Endothelial cell (in vitro differentiated cells): ENCODE results near the gene ABCB4. TPM values are rescaled to one million over a fixed set of nuclear protein-coding genes. Genes with fewer than 3 reads are reported as not detected.

Experiments
- DNase-seq: peaks from one replicate; pipeline ENCODE4 v3.0.0; 2021; ENCODE audit warnings: low spot score
- H3K27ac Mint-ChIP-seq: one replicate; pipeline ENCODE4 v1.8.0; 2021; ENCODE audit warnings: mixed read lengths, inconsistent platforms; ENCODE audit not compliant: unreplicated experiment
- H3K27me3 Mint-ChIP-seq: one replicate; pipeline ENCODE4 v1.8.0; 2021; ENCODE audit warnings: mild to moderate bottlenecking, moderate library complexity, mixed read lengths, inconsistent platforms; ENCODE audit not compliant: unreplicated experiment
- H3K36me3 Mint-ChIP-seq: one replicate; pipeline ENCODE4 v1.8.0; 2021; ENCODE audit warnings: mild to moderate bottlenecking, low read depth, mixed read lengths, inconsistent platforms; ENCODE audit not compliant: unreplicated experiment
- H3K4me1 Mint-ChIP-seq: one replicate; pipeline ENCODE4 v1.8.0; 2021; ENCODE audit warnings: mild to moderate bottlenecking, mixed read lengths, inconsistent platforms; ENCODE audit not compliant: unreplicated experiment
- H3K4me3 Mint-ChIP-seq: one replicate; pipeline ENCODE4 v1.8.0; 2021; ENCODE audit warnings: mild to moderate bottlenecking, mixed read lengths, inconsistent platforms; ENCODE audit not compliant: unreplicated experiment
- H3K9me3 Mint-ChIP-seq: one replicate; pipeline ENCODE4 v1.8.0; 2021; ENCODE audit warnings: mixed read lengths, inconsistent platforms; ENCODE audit not compliant: unreplicated experiment
- CTCF ChIP-seq: fragments of 200-600 bp; sonication (generic); IDR thresholded peaks from one replicate; pipeline ENCODE4 v1.5.0; 2021; ENCODE audit warnings: antibody characterized with exemption; ENCODE audit not compliant: unreplicated experiment
- total RNA-seq: library from RNA; stranded (reverse); fragmentation: NEBNext Ultra II Directional; extraction: Animal tissue kit (Norgen Biotek cat#: 25700); gene quantifications from one replicate; pipeline ENCODE4 v1.2.1, GENCODE V29; 2021; ENCODE audit not compliant: unreplicated experiment

ABCB4 gene
- total RNA-seq, 1 donor from 2014 or later: 3.0 TPM

- Mint-ChIP-seq H3K36me3 (no peaks in the 10 kb centered on the region), H3K4me1 (no peaks in the 10 kb centered on the region), H3K9me3 (no peaks in the 10 kb centered on the region), H3K27me3 (peaks cover 2% of the 10 kb centered on the region), H3K27ac (no peak overlapping the region), H3K4me3 (no peak overlapping the region)
- TF ChIP-seq CTCF: no peak
- no peak for DNase-seq
Measured at GRCh38 chr7:87413029-87413428, 62.5 kb downstream of the ABCB4 start.

GRCh38 chr7:87411186-87411585 lies 64.3 kb downstream of the ABCB4 start:
- TF ChIP-seq CTCF: no peak
- DNase-seq: no peak
- no peaks in the 10 kb centered on the region for H3K9me3 Mint-ChIP-seq
- no peaks in the 10 kb centered on the region for H3K36me3 Mint-ChIP-seq
- no peak overlapping the region for H3K4me3 Mint-ChIP-seq
- H3K27ac Mint-ChIP-seq: no peak overlapping the region
- H3K4me1 Mint-ChIP-seq: no peaks in the 10 kb centered on the region
- peaks cover 2% of the 10 kb centered on the region for H3K27me3 Mint-ChIP-seq

- H3K4me1 Mint-ChIP-seq: no peaks in the 10 kb centered on the region
- H3K27me3 Mint-ChIP-seq: no peaks in the 10 kb centered on the region
- no peaks in the 10 kb centered on the region for H3K36me3 Mint-ChIP-seq
Measured at GRCh38 chr7:87404674-87405073, 70.8 kb downstream of the ABCB4 start.

GRCh38 chr7:87398446-87398845 lies 77.0 kb downstream of the ABCB4 start:
- Mint-ChIP-seq H3K4me1 (no peaks in the 10 kb centered on the region), H3K9me3 (peaks cover 5% of the 10 kb centered on the region), H3K36me3 (peaks cover 8% of the 10 kb centered on the region), H3K27ac (no peak overlapping the region), H3K27me3 (no peaks in the 10 kb centered on the region), H3K4me3 (no peak overlapping the region)
- TF ChIP-seq CTCF: no peak
- DNase-seq: no peak

More at GRCh38 chr7:87404674-87405073, 70.8 kb downstream of the ABCB4 start:
- Mint-ChIP-seq H3K27ac (no peak overlapping the region), H3K4me3 (no peak overlapping the region), H3K9me3 (no peaks in the 10 kb centered on the region)
- TF ChIP-seq CTCF: no peak
- DNase-seq: no peak

- no peaks in the 10 kb centered on the region for H3K27me3 Mint-ChIP-seq
- no peak overlapping the region for H3K27ac Mint-ChIP-seq
- H3K4me1 Mint-ChIP-seq: no peaks in the 10 kb centered on the region
- H3K4me3 Mint-ChIP-seq: no peak overlapping the region
- H3K9me3 Mint-ChIP-seq: peaks cover 5% of the 10 kb centered on the region
- peaks cover 8% of the 10 kb centered on the region for H3K36me3 Mint-ChIP-seq
- DNase-seq: no peak
- TF ChIP-seq CTCF: no peak
Measured at GRCh38 chr7:87395442-87396020, 79.9 kb downstream of the ABCB4 start.
